SU-DHL-6 (cell line): ENCODE data around the gene PLPP7.

ENCODE experiments used
- H2AFZ ChIP-seq: fragments of 200-600 bp; sonication (generic); 2 replicates; pipeline ENCODE4 v1.6.1; 2014; ENCODE audit warnings: low read depth, mild to moderate bottlenecking, moderate library complexity, mixed read lengths, antibody characterized with exemption, low read length; ENCODE audit not compliant: severe bottlenecking
- H3F3A ChIP-seq: fragments of 200-600 bp; shearing (Covaris generic); 2 replicates; pipeline ENCODE4 v1.6.0; 2016; ENCODE audit warnings: antibody characterized with exemption, mild to moderate bottlenecking; ENCODE audit not compliant: insufficient read depth
- H3K27ac ChIP-seq: fragments of 200-600 bp; sonication (generic); 2 replicates; pipeline ENCODE4 v1.5.1; 2016; ENCODE audit warnings: low read depth, mild to moderate bottlenecking, low read length, moderate library complexity, mixed read lengths
- H3K27me3 ChIP-seq: fragments of 200-600 bp; sonication (generic), shearing (Covaris generic); 2 replicates; pipeline ENCODE4 v1.6.0; 2014; ENCODE audit warnings: mild to moderate bottlenecking, low read length
- H3K36me3 ChIP-seq: fragments of 200-600 bp; sonication (generic); 2 replicates; pipeline ENCODE4 v1.6.1; 2014; ENCODE audit warnings: mild to moderate bottlenecking, low read length, mixed read lengths
- H3K4me2 ChIP-seq: fragments of 300-600, 200-600 bp; shearing (Covaris generic), sonication (generic); 2 replicates; pipeline ENCODE4 v1.6.0; 2014; ENCODE audit warnings: low read length, low read depth, mild to moderate bottlenecking; ENCODE audit not compliant: poor library complexity, severe bottlenecking
- H3K4me3 ChIP-seq: fragments of 200-600 bp; sonication (generic); 2 replicates; pipeline ENCODE4 v1.5.1; 2014; ENCODE audit warnings: antibody characterized with exemption, low read length, mild to moderate bottlenecking, mixed read lengths; ENCODE audit not compliant: insufficient read depth, poor library complexity, severe bottlenecking
- H3K79me2 ChIP-seq: fragments of 200-600 bp; sonication (generic); 2 replicates; pipeline ENCODE4 v1.6.1; 2014; ENCODE audit warnings: mild to moderate bottlenecking, low read length, moderate library complexity; ENCODE audit not compliant: insufficient read depth
- H3K9ac ChIP-seq: fragments of 200-600 bp; sonication (generic); 2 replicates; pipeline ENCODE4 v1.7.0; 2014; ENCODE audit warnings: mild to moderate bottlenecking, low read length
- H3K9me2 ChIP-seq: fragments of 200-600 bp; sonication (generic); replicated peaks from 2 replicates; pipeline ENCODE4 v1.6.1; 2014; ENCODE audit warnings: low read length; ENCODE audit not compliant: insufficient read depth
- H3K9me3 ChIP-seq: fragments of 200-600 bp; sonication (generic); 2 replicates; pipeline ENCODE4 v1.6.1; 2014; ENCODE audit warnings: low read length, mixed read lengths; ENCODE audit not compliant: insufficient read depth
- H4K20me1 ChIP-seq: fragments of 200-600 bp; sonication (generic); 2 replicates; pipeline ENCODE4 v1.6.1; 2014; ENCODE audit warnings: low read depth, mild to moderate bottlenecking, antibody characterized with exemption, low read length, moderate library complexity, mixed read lengths
- CTCF ChIP-seq: fragments of 200-600 bp; sonication (generic); IDR thresholded peaks from one replicate; pipeline ENCODE4 v1.5.1; 2017; ENCODE audit warnings: antibody characterized with exemption, mild to moderate bottlenecking, low read length, moderate library complexity; ENCODE audit not compliant: insufficient read depth, poor library complexity, severe bottlenecking
- EZH2phosphoT487 ChIP-seq: fragments of 200-600 bp; sonication (generic), shearing (Covaris generic); conservative IDR thresholded peaks from 2 replicates; pipeline ENCODE4 v1.6.1; 2018; ENCODE audit warnings: mild to moderate bottlenecking, antibody characterized with exemption, low read length, moderate library complexity, mixed read lengths

Gene PLPP7

DNA sequence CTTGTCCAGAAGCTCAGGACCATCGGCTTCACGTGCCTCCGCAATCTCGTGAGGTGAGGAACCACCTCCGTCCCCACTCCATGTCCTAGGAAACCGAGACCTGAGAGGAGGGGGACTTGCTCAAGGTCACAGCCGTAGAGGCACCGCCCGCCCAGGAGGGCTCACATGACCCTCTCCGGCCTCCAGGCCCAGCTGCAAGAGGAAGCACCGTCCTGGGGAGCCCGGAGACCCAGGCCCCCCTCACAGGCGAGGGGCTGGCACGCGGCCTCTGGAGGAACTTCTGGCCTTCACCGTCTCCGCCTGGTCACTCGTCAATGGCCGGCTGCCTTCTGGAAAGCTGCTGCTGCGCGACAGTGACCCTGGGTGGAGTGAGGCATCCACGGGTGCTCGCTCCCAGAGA lies 37.4 kb upstream of the PLPP7 start:
- H3K9me3 ChIP-seq: no peaks in the 10 kb centered on the region
- no peaks in the 10 kb centered on the region for H3K9me2 ChIP-seq
- H4K20me1 ChIP-seq: no peaks in the 10 kb centered on the region
- peak overlapping the region; percentile 44 for H3K9ac ChIP-seq
- no peak overlapping the region for H3K27ac ChIP-seq
- no peaks in the 10 kb centered on the region for H3K27me3 ChIP-seq
- H2AFZ ChIP-seq: peak overlapping the region; percentile 72
- H3K79me2 ChIP-seq: no peaks in the 10 kb centered on the region
- no peak overlapping the region for H3K4me3 ChIP-seq
- no peaks in the 10 kb centered on the region for H3K36me3 ChIP-seq
- H3K4me2 ChIP-seq: peak overlapping the region; percentile 51
- H3F3A ChIP-seq: peaks cover 17% of the 10 kb centered on the region
- TF ChIP-seq CTCF: no peak
- no peak for TF ChIP-seq EZH2phosphoT487

- no peaks in the 10 kb centered on the region for H3K9me2 ChIP-seq
- H3K27me3 ChIP-seq: no peaks in the 10 kb centered on the region
- H2AFZ ChIP-seq: peak overlapping the region; percentile 4
- TF ChIP-seq EZH2phosphoT487 (no peak), CTCF (no peak)
- H3K9ac ChIP-seq: peak overlapping the region; percentile 1; the same call in 1 of the 2 replicates
- peak overlapping the region; percentile 20 for H3K4me2 ChIP-seq
- no peaks in the 10 kb centered on the region for H4K20me1 ChIP-seq
- no peaks in the 10 kb centered on the region for H3K9me3 ChIP-seq
- no peak overlapping the region for H3K4me3 ChIP-seq
- peaks cover 17% of the 10 kb centered on the region for H3F3A ChIP-seq
- H3K79me2 ChIP-seq: no peaks in the 10 kb centered on the region
- no peaks in the 10 kb centered on the region for H3K36me3 ChIP-seq
- H3K27ac ChIP-seq: peak overlapping the region; percentile 65
Observed at GRCh38 chr9:131253891-131254491, 35.5 kb upstream of the PLPP7 start.

- Histone ChIP-seq H3F3A (peaks cover 17% of the 10 kb centered on the region), H3K27ac (peak overlapping the region; percentile 65), H3K9ac (0 out of 2 replicates have a peak overlapping the region, but pooled peaks have one; percentile 1), H3K27me3 (no peaks in the 10 kb centered on the region), H3K36me3 (no peaks in the 10 kb centered on the region), H3K79me2 (no peaks in the 10 kb centered on the region), H4K20me1 (no peaks in the 10 kb centered on the region), H3K4me2 (peak overlapping the region; percentile 20), H3K9me2 (no peaks in the 10 kb centered on the region), H2AFZ (no peak overlapping the region), H3K9me3 (no peaks in the 10 kb centered on the region), H3K4me3 (no peak overlapping the region)
- TF ChIP-seq EZH2phosphoT487 (no peak), CTCF (no peak)
Observed at GRCh38 chr9:131254626-131255025, 34.9 kb upstream of the PLPP7 start.
